Stimulated activated CD4-positive, alpha-beta T cell treated with anti-CD3 and anti-CD28 coated beads, Interleukin-1b, Interleukin-23, amount 100 ng/mL, for 4 hours (primary cell): ENCODE measurements around the gene TMEM263.
"Not testable (repeated sequence)": the region's sequence is repeated elsewhere in the genome, so short reads cannot be mapped to it uniquely, and the experiment has no call there.

Experiments used
- DNase-seq, 2 donors: peaks; one replicate each; pipeline ENCODE4 v3.0.0-alpha.2; 2020; ENCODE audit warnings: low read depth in 2 of 2

The TMEM263 gene

DNA sequence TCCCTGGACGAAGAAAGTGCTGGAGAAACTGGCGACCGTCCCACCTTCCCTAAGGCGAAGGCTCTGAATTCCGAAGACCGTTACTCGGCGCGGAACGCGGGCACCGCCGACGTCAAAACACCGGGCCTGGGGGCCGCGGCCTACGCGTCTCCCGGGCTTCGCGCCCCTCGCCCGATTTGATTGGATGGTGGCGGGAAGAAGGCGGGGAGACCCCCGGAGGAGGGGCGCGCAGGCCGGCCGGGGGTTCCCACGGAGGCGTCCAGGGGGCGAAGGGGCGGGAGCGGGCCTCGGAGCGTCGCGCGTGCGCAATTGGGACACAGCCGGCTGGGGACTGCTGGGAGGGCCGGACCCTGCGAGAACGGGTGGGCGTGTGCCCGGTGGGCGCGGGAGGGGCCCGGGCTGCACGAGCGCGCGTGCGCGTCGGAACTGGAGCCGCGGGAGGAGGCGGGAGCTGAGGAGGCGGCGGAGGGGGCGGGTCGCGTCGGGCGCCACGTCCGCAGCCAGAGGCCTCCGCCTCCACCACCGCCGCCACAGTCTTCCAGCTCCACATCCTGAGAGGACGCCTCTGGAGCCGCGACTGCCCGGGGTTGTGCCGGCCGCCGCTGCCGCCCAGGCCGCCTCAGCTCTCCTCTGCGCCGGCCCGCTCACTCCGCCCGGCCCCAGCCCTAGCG, at the start of gene TMEM263:
TMEM263 (plus strand) TSS at position 531 of the 671 bp plus-strand sequence. CDS start 11,210 bp downstream, outside the sequence.
- peak; percentile 84 to 86 for DNase-seq

DNA sequence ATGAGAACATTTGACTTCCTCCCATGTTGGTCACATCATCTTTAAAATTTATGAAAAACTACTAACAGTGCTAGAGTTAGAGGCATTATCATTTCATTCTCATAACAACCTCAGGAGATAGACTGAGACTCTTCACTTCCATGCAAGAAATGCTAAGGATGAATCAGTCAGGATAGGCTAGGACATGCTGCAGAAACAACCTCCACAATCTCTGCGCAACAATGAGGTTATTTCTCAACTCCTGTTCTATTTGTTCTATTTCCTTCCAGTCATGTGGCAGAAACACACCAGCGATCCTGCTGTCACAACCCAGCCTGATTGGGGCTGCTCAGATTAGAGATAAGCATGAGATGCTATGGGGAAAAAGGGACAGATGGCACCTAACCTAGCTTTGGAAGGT, 49.0 kb upstream of the TMEM263 start:
- no peak for DNase-seq

DNA sequence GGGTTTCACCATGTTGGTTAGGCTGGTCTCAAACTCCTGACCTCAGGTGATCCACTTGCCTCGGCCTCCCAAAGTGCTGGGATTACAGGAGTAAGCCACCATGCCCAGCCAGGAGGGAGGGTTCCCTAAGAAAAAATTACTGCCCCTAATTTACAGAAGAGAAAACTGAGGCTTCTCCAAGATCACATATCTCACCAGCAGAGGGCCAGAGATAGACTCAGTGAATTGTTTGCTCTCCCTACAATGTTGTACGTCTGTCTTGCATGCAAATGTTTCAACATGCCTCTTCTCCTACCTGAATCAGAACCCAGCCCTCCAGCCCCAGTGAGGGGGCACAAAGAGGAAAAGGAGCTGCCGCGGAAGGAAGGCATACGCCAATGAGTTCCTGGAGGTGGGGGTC, 48.3 kb upstream of the TMEM263 start:
- no peak for DNase-seq

DNA sequence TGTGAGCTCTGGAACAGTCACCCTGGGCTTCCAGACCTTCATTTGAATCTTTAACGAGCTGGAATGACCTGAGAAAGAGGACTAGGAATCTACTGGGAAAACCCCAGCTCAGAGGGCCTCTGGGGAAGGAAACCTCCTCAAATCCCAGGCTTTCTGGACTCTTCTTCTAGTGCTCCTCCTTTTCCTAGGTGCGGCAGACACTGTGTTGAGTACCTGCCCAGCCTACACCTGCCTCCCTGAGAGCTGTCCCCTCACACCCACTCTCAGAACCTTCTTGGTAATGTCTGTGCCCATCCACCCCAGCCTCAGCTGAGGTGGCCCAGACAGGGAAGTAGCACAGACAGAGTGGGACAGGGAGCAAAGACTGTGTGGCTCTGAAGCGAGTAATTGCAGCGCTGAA, 47.9 kb upstream of the TMEM263 start:
- no peak for DNase-seq

DNA sequence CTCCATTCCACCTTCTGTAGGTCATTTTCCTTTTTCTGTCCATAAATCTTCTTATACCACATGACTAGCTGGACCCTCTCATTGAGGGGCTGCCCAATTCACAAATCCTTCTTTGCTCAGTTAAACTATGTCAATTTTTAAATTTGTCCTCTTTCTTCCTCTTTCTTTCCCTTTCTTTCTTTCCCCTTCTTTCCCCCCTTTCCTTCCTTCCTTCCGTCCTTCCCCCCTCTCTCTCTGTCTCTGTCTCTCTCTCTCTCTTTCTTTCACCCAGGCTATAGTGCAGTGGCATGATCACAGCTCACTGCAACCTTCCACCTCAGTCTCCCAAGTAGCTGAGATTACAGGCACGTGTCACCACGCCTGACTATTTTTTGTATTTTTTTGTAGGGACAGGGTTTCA, 47.1 kb upstream of the TMEM263 start:
- no peak for DNase-seq

DNA sequence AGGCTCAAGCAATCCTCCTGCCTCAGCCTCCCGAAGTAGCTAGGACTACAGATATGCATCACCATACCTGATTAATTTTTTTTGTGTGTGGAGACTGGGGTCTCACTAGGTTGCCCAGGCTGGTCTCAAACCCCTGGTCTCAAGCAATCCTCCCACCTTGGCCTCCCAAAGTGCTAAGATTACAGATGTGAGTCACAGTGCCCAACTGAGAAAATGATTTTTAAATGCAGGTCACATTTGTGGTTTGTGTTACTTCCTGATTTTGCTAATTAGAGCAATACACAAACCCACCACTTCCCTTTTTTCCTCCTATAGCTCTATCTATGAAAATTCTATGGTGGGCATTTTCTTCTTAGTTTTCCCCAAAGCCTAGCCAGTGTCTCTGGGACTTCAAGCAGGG, 45.5 kb upstream of the TMEM263 start:
- no peak for DNase-seq

DNA sequence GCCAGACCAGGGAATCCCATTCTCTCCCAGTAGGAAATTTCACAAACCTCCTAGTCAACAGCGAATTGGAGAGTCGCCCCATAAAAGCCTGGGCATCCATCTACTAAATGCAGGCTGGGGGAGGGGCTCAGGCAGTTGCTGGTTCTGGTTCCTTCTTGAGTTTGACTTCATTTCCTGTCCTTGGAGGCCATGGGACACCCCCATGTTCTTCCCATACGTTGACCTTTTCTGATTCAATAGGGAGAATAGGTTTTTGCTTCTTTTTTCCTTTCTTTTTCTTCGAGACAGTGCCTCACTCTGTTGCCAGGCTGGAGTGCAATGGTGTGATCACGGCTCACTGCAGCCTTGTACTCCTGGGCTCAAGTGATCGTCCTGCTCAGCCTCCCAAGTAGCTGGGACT, 44.1 kb upstream of the TMEM263 start:
- DNase-seq = no peak

DNA sequence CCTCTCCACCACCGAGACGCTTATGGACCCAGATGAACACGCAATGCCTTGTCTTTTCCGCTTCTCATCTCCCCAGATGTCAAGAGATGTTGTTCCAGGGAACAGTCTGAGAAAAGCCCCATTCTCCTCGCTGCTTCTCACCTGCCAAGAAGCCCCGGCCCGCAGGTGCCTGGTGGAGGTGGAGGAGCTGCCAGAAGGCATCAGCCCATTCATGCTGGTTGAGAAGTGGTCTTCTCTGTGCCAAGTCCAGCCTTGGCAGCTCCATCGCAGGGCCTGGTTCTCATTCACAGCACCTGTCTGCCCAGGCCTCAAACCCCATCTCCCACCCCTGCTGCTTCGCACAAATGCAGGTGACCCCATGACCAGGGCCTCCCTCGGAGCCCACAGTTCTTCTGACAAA, 42.3 kb upstream of the TMEM263 start:
- DNase-seq = no peak

DNA sequence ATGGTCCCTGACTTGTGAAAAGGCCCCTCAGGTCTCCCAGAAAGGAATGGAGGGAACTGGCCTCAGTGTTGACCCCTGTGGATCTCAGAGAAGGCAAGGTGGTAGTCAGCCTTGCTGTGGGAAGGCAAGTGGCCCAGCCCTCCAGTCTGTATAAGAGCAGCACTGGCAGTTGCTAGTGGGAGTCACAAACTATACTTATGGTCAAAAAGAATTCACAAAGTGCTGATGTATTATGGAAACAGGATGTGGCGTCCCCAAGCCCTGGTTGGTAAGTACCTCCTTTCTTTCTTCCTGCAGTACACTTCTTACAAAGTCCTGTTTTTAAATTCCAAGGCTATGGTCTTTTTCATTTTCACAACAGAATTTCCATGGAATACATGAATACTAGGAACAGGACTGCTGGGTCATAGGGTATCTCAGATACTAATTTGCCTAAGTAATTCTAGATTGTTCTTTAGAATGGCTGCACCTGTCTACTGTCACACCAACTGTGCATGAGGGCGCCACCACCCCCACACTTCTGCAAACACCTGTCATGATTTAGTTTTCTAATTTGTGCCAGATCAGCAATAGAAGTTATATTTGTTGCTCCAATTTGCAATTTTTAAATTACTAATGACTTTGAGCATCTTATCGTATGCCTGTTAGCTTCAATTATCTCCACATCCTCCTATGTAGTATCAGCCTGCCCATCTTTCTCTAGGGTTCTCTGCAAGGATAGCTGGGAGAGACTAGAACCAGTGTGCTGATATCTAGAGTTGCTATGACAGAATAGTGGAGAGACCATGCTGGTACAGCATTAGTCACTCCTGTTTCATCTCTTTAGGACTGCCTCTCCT, 40.7 kb upstream of the TMEM263 start:
- no peak for DNase-seq

DNA sequence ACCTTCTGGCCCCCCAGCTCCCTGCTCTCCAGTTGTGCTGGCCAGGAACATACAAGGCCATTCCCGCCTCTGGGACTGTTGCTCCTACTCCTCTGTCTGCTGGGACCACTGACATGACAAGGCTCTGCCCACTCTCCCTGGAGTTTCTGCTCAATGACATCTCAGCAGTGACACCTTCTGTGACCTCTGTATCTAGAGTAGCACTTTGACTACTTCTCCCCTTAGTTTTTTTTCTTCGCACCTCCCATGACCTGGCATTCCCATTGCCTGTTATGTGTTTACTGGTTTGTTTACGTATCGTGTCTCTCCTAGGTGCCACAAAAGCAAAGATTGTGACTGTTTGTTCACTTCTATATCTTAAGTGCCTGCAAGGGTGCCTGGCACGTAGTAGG, 40.1 kb upstream of the TMEM263 start:
- no peak for DNase-seq

DNA sequence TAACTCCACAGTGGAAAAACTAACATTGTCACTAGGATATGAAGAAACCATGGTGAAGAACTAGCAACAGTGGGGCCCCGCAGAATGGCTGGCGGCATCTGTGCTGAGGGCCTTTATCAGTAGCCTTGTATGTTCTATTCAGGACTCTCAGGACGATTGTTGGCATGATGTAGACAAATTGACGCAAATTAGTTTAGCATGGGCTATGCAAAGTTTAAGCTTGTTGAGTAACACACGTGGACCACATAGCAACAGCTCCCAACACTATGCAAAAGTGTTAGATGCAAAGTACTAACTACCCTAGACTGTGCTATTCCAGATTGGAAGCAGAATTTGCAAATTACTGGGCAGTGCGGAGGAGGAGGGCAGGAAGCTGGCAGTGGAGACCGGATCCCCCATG, 38.2 kb upstream of the TMEM263 start:
- no peak for DNase-seq

DNA sequence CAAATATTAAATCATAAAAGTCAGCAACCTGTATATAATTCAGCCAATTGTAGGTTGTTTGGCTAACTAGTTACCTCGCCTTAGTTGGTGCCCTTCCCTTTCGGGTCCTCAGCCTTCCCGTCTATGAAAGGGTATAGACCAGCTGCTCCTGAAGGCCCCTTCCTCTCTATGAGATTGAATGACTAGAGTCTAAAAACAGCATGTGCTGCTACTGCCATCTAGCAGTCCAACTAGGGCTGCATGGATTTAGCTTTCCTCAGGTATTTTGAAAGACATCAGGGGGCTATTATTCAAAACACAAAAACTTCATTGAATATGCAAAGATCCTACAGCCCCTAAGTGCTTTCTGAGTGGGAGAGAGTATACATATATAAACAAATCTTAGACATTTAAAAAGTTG, 37.0 kb upstream of the TMEM263 start:
- DNase-seq = no peak

DNA sequence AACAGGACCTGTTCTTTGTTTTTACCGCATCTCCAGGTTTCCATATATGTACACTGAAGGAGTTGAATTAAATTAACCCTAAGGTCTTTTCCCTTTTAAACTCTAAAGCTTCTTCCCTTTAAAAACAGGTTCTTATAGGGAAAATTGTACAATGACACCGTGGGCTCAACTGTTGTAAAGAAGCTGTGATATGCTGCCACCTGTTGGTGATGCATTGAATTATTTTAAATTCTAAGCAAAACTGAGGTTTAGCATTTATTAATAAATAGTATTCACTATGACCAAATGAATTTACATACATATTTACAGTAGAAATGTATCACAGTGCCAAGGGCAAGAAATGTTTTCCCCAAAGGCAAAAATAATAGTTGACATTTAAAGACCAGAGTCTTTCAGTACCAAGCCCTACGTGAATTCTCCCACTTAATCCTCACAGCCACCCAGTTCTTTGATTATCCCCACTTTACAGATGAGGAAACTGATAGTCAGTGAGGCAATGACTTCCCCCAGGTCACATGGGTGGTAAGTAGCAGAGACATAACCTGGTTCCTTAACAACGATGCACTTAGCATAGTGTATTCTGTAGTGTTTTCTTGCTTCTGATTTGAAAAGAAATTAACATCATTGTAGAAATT, 35.7 kb upstream of the TMEM263 start:
- DNase-seq = no peak

DNA sequence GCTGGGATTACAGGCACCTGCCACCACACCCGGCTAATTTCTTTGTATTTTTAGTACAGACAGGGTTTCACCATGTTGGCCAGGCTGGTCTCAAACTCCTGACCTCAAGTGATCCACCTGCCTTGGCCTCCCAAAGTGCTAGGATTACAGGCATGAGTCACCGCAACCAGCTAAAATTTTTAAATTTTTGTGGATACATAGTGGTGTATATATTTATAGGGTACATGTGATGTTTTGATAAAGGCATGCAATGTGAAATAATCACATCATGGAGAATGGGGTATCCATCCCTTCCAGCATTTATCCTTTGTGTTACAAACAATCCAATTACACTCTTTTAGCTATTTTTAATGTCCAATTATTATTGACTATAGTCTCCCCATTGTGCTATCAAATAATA, 33.7 kb upstream of the TMEM263 start:
- DNase-seq = not testable (repeated sequence)

DNA sequence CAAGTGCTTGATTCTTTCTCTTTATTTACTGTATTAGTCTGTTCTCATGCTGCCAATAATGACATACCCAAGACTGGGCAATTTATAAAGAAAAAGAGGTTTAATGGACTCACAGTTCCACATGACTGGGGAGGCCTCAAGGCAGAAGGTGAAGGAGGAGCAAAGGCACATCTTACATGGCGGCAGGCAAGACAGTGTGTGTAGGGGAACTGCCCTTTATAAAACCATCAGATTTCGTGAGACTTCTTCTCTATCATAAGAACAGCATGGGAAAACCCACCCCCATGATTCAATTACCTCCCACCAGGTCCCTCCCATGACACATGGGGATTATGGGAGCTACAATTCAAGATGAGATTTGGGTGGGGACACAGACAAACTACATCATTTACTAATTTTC, 32.1 kb upstream of the TMEM263 start:
- DNase-seq = not testable (repeated sequence)

DNA sequence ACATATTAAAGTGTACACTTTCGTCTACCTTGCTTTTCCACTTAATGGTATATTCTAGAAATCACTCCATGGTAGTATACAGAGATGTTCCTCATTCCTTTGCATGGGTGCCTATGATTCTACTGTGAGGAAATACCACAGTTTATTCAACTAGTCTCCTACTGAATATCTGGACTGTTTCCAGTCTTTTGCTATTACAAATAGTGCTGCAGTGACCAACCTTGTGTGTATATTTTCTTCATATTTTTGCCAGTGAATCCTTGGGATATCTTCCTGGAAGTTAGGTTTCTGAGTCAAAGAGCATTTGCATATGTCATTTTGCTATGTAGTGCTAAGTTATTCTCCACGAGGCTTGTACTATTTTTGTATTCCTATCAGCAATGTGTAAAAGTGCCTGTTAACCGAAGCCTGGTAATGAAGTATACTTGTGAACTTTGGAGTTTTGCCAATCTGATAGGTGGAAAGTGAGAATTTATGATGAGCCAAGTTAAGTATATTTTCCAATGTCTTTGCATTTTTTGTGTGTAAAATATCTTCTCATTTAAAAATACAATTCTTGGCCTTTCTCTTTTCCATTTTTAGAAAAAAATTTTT, 31.3 kb upstream of the TMEM263 start:
- DNase-seq = no peak

DNA sequence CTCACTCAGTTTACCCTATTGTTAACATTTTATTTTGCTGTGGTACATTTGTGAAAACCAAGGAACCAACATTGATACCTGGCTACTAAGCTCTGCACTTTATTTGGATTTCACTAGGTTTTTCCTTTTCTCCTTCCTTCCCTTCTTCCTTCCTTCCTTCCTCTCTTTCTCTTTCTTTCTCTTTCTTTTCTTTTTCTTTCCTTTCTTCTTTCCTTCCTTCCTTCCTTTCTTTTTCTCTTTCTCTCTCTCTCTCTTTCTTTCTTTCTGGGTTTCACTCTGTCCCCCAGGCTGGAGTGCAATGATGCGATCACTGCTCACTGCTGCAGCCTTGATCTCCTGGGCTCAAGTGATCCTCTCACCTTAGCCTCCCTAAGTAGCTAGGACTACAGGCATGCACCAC, 29.1 kb upstream of the TMEM263 start:
- no peak for DNase-seq

DNA sequence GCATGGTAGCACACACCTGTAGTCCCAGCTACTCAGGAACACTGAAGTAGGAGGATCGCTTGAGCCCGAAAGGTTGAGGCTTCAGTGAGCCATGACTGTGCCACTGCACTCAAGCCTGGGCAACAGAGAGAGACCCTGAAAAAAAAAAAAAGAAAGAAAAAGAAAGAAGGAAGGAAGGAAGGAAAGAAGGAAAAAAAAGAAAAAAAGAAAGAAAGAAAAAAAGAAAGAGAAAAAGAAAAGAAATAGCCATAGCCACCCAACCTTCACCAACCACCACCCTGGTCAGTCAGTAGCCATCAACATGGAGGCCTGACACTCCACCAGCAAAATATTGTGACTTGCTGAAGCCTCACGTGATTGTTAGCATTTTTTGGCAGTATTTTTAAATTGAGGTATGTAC, 21.4 kb upstream of the TMEM263 start:
- no peak for DNase-seq

DNA sequence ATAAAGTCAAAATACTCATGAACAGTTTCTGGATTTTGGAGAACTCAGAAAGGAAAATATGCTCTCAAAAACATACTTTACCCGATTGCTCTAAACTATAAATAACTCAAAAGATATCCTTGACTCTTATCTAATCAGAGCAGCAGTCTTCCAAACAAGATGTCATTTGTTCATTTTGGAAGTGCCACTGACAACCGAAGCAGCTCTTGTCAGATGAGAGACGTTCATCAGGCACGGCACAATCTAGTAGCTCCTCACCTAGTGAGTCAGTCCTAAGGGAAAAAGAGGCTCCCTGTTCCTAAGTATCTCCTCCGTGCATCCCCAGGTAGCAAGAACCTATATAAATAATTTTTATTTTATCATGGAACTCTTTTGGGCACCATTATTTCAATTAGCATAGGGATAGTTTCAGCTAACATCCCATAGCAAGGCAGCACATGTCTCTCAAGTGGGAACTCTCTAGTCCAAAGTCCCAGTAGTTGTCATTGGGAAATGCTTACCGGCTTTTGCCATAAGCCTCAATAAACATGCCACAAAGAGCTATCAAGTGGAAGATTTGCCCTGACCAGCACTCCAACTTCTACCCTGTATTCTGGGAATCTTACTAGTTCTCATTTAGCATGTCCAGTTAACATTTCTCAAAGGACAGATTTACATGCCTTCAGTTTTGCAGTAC, 14.1 kb upstream of the TMEM263 start:
- no peak for DNase-seq

DNA sequence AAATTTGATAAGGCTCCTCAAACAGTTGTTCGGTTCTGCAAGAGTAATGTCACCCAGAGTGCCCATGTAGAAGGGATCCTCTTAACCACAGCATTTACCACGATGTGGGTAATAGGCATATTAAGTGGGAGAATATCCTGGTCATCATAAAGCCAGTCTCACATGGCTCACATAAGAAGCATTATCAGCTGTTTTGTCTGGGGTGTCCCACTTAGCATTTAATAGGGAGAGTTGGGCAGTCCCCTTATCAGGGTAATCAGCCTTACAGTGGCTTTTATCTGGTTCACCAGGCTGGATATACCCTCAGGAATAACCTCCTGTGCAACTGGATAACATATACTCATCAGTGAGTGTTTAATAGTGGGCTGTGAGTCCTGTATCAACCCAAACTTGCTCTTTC, 12.9 kb upstream of the TMEM263 start:
- DNase-seq = no peak

DNA sequence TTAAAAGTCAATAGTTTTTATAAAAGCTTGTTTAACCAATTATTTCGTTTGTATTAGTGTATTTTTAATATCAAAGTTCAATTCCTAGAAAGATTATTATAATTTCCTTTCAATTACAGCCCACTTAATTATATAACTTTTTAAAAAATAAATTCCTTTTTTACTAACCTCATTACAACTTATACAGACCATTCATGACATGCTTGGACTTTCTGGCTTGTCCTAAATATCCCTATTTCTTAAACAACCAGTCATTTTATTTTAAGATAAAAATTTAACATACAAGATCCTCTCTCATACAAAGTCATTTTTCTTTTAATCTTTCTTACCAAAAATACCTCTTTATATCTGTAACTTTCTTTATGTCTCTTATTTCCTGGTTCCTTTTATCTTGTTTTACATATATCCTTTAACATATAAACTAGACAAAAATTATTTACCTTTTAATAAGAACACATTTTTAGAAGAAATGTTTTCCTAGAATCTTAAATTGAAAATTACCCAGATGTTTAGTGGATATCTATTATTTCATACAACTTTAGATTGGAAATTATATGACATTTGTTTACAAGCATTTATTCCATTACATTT, 10.4 kb upstream of the TMEM263 start:
- no peak for DNase-seq

DNA sequence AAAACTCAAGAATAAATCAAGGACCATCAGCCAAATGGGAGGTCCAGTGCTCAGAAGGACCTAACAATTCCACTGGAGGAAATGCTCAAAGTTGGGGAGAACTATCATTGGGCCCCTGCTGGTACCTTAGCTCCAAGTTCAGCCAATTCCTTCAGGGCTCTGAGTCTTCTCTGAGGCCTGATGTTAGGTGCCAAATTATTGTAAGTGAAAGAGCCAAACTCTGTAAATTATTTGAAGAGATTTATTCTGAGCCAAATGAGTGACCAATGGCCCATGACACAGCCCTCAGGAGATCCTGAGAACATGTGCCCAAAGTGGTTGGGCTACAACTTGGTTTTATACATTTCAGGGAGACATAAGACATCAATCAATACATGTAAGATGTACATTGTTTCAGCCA, 8.2 kb upstream of the TMEM263 start:
- DNase-seq = no peak
